ENCODE results near the gene FBXW8.
"Not testable (repeated sequence)": the region's sequence is repeated elsewhere in the genome, so short reads cannot be mapped to it uniquely, and the experiment has no call there.

FBXW8 gene

GRCh38 chr12:117042171-117042842, 131.6 kb downstream of the FBXW8 start:
- DNase-seq = peak; percentile 99

- DNase-seq = peak; percentile 93
These were observed 132.1 kb downstream of the FBXW8 start for GRCh38 chr12:117042862-117043261.

DNA sequence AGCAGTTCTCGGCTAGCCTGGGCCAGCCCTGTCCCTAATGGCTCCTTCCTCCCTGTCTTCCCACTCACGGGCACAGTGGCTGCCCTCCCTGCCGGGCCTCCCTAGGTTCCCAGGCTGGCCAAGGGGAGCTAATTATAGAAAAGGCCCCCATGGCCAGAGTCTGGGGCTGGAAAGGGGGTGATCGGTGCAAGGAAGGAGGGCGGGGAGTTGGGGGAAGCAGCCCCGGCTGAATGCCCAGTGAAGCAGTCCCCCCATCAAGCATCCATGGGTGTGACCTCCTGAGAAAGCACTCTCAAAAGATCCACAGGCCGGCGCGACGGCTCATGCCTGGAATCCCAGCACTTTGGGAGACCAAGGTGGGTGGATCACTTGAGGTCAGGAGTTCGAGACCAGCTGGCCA, 133.6 kb downstream of the FBXW8 start:
- DNase-seq = no peak

GRCh38 chr12:117044790-117045159, 134.0 kb downstream of the FBXW8 start:
- no peak for DNase-seq

DNA sequence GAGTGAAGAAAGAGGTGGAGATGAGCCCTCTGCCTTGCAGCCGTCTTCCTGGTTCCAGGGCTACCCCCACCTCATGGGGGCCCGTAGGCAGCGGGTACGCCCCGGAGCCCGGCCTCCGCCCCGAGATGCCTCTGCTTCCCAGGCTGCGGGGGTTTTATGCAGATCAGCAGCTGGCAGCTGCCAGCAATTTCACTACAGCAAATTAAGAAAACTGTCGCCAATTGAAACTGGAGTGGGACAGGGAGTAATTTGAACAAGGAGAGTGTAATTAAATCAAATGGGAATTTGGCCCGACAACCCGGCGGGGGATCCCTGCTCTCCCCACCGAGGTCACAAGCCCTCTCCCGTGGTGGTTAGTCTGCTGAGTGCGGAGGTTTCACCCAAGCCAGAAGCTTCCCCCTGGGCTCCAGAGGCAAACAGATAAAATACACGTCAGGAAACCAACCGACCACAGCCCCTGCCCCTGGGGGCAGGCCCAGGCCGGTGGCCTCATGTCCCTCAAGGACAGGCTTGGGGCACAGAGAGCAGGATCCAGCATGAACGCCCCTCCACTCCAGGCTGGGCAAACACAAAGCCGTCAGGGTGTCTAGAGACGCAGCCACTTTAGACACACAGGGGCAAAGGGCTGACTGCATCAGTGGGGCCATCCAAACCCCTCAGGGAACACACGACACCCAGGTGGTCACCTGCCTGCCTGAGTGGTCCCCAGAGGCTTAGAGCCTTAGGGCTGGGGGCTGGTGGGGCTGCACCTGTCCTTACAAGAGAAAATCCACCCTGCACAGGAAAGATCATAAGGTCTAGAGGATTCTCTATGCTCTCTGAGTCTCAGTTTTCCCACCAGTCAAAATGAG, 134.6 kb downstream of the FBXW8 start:
- DNase-seq = peak; percentile 89

DNA sequence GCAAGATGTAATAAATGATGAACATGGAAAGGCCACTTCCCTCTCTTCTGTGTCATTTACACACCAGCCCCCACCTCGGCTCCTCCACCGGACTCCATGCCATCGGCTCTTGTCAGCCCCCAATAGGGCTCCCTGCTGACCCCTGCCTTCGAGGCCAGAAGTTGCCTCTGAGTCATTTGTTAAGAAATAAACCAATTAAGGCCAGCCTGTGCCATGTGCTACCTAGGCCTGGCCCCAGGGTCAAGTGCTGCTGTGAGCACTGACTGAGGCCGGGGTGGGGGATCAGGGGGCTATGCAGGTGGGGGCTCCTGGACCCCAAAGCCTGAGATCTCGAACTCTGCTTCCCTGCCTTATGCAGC, 135.2 kb downstream of the FBXW8 start:
- DNase-seq = peak; percentile 93

DNA sequence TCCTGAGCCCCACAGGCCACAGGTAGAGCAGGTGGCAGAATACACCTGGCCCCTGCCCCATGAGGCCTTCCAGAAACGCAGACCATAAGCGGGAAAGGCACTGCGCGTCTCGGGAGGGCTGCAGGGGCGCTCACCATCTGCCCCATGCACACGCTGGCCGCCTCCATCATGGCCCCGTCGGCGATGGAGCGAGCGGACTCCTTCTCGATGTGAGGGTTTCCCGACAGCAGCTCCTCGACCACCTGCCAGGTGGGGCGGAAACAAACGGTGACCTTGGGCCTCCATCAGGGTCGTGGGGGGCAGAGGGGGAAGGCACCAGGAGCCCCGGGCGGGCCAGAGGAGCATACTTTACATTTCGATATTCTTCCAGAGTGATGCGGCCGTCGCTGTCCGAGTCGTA, 135.7 kb downstream of the FBXW8 start:
- DNase-seq = no peak

- peak; percentile 6 for DNase-seq
These were observed 136.2 kb downstream of the FBXW8 start for GRCh38 chr12:117046861-117047530.

- no peak for DNase-seq
These were observed 137.2 kb downstream of the FBXW8 start for GRCh38 chr12:117047810-117048584.

GRCh38 chr12:117048585-117048904, 137.8 kb downstream of the FBXW8 start:
- no peak for DNase-seq

DNA sequence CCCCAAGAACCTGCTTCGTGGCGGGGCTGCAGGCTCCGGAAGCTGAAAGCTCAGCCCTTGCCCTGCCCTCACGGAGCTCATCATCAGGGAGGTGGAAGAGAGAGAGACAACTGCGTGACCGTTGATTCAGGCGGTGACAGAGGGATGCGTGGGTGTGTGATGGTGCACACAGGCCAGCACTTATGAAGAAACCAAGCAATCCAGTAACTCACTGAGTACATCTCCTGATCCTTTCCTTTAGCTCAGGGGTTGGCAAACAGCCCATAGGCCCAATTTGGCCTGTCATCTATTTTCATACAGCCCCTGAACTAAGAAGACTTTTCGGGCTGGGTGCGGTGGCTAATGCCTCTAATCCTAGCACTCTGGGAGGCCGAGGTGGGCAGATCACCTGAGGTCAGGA, 138.5 kb downstream of the FBXW8 start:
- DNase-seq = no peak

DNA sequence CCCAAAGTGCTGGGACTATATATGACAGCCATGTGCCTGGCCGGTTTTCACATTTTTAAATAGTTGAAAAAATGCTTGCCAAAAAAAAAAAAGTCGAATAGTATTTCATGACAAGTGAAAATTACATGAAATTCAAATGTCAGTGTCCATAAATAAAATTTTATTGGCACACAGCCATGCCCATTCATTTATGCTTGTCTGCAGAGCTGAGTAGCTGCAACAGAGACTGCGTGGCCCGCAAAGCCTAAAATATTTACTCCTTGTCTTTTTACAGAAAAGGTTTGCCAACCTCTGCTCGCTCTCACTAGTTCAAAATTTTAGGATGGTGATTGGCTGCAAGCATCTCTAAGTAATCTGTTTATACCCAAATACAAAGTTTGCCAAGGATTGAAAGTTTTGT, 139.3 kb downstream of the FBXW8 start:
- DNase-seq = no peak

DNA sequence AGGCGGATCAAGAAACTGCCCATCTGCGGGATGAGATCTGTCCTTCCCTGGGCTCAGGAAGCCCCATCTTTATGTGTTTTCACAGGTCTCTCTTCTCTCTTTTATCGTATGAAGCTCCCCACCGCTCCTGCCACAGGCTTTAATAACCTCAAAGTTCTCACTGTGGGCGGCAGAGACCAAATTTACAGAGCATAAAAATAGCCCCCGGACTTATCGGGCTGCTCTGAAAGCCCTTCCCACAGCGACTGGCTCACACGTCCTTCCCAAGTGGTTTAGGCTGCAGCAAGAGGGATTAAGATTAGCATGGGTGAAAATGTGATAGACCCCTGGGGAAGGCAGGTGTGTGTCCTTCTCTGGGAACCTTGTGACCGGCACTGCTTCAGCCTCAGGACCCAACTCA, 140.6 kb downstream of the FBXW8 start:
- no peak for DNase-seq

- no peak for DNase-seq
These were observed 141.8 kb downstream of the FBXW8 start for GRCh38 chr12:117052386-117053049.

DNA sequence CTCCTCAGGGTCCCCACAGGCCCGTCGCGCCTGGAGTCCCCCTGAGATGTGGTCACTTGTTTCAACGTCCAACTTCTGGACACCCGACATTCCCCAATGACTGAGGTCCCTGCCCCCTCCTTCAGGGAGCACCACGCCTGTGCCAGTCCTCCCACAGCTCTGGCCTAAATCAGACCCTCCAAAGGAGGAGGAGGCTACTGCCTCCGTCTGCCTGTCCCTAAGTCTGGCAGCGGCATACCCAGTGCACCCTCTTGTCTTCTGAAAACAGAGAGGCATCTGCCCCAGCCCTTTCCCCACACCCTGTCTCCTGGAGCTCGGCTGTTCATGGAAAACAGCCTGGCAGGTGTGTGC, 142.3 kb downstream of the FBXW8 start:
- DNase-seq = no peak

DNA sequence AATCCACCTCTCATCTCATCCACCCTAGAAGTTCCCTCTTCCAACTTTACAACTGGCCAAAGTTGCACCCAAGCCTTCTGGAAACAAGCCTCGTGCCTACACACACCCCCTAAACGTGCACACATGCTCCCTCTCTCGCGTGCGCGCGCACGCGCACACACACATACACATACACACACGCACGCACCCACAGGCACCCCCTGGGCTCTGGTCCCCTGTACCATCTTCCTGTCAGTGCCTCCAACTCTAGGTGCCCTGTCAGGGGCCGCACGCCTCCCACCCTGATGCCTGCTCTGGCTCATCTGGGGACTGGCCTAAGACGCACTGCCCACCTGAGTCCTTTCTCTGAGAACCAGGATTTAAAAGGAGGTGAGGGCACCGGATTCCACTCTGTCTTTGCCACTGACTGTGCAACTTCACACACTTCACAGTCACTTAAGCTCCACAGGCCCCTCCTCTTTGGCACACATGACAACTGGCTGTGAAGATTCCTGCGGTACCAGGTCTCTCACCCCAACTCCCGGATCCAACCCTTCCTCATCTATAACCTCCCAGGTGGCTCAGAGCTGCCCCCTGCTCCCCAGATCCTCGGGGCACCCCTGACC, 142.9 kb downstream of the FBXW8 start:
- no peak for DNase-seq

- no peak for DNase-seq
These were observed 143.5 kb downstream of the FBXW8 start for GRCh38 chr12:117054279-117054678.

- DNase-seq = not testable (repeated sequence)
These were observed 146.9 kb downstream of the FBXW8 start for GRCh38 chr12:117057626-117058025.

GRCh38 chr12:117058442-117059072, 147.8 kb downstream of the FBXW8 start:
- no peak for DNase-seq

GRCh38 chr12:117059156-117059555, 148.4 kb downstream of the FBXW8 start:
- DNase-seq = no peak

DNA sequence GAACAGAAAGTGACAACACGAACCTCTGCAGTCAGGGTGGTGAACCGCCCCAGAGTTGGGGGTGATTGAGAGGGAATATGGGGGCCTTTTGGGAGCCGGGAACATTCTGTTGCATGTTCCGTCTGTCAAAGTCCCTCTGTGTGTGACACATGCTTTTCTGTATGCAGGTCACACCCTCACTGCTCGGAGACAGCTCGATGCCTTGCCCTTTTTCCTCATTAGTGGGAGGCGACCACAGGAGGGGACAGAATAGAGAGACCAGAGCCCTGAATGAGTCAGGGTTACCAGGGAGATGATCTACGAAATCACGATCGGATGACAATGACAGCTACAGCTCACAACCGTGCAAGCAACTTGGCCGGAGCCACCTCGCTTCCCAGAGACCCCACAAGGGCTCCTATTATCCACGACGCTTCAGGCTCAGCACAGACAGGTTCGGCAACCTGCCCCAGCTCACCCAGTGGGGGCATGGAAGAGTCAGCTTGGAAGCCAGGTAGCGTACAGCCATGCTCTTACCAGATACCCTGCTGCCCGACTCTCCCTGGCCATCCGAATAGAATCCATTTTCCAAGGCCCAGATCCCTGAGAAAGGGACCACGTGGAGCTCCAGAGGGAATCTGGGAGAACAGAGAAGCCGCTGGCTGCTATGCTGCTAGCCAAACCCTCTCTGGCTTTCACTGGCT, 149.6 kb downstream of the FBXW8 start:
- no peak for DNase-seq

Data from OCI-M1 (cell line).